RPMI8226 (cell line): Measurements from ENCODE around the gene GATA2.

Source experiments
- DNase-seq: peaks from one replicate; pipeline ENCODE4 v3.0.0-alpha.2; 2015

GATA2 gene

GRCh38 chr3:128492671-128493569 lies at the start of gene GATA2:
GATA2 (minus strand) TSS chr3:128493201; CDS start chr3:128487031, 6,170 bp downstream.
- no peak for DNase-seq

- DNase-seq = no peak
These were observed 48.2 kb upstream of the GATA2 start for GRCh38 chr3:128541246-128541645.

DNA sequence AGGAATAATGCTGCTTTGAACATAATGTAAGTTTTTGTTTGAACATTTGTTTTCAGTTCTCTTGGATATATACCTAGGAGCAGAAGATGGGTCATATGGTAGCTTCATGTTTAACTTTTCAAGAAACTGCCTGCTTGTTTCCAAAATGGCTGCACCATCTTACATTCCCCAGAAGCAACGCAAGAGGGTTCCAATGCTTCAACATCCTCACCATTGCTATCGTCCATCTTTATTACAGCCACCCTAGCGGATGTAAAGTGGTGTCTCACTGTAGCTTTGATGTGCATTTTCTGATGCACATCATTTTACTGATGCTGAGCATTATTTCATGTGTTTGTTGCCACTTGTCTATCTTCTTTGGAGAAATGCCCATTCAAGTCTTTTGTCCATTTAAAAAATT lies 46.4 kb upstream of the GATA2 start:
- DNase-seq = no peak

DNA sequence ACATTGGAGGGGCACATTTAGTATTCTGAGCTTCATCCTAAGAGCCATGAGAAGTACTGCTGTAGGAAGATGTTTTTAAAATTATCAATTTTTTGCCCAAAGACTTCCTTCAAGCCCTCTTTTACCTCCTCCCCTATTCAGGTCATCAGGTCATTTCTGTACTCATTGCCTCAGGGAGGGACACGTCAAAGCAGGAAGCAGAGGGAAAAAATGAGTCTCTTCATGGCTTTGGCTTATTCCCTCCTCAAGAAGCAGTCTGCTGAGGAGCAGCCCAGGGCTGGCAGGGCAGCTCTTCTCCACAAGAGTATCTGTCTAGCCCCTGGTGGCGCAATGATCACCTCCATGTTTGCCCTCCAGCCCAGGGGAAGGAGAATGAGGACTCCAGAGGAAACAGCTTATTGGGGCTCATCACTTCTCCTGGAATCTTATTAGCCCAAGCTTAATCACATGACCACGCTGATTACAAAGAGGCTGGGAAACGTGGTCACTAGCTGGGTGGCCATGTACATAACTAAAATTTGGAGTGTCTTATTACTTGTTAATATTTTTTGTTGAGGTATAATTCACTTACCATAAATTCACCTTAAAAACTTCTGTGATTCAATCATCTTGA lies 44.2 kb upstream of the GATA2 start:
- no peak for DNase-seq

DNA sequence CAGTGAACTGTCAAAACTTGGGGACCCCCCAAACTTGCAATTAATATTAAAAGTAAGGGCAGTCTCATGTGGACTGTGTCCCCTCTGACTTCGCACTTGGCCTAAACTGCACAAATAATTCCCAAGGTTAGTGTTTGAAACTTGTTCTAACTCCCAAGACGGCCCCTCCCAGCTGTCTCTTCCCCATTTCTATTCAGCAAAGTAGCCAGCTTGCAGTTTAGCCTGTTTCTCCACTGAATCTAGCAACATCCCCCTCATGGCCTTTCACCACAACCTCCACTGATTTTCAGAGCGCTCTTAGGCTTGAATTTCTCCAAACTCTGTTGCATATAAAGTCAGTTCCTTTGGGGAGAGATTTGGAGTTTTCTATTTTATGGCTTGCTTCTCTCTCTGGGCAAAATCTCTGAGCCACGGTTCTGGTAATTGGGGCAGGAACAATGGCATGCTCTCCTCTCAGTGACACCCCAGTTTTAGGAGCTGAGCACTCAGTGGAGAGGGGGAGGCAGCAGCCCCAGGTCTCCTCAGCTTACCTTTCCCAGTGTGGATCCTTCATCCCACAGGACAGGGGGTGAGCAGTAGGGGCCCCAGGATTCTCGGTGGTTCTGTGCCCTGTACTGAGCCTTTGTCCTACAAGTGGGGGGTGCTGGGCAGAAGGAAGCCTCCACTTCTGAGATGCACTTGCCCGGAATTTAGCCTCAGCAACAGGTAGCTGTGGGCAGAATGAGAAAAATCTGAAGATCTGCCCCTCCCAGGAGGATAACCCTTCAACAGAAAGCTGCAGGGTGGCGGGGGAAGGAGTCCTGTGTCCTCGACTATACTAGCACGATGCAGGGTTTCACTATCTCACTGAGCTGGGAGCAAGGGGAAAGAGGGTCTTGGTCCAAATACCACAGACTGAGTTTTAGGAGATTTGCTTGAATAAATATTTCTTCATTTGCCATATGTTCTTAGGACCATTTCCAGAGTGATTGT lies 39.3 kb upstream of the GATA2 start:
- no peak for DNase-seq

DNA sequence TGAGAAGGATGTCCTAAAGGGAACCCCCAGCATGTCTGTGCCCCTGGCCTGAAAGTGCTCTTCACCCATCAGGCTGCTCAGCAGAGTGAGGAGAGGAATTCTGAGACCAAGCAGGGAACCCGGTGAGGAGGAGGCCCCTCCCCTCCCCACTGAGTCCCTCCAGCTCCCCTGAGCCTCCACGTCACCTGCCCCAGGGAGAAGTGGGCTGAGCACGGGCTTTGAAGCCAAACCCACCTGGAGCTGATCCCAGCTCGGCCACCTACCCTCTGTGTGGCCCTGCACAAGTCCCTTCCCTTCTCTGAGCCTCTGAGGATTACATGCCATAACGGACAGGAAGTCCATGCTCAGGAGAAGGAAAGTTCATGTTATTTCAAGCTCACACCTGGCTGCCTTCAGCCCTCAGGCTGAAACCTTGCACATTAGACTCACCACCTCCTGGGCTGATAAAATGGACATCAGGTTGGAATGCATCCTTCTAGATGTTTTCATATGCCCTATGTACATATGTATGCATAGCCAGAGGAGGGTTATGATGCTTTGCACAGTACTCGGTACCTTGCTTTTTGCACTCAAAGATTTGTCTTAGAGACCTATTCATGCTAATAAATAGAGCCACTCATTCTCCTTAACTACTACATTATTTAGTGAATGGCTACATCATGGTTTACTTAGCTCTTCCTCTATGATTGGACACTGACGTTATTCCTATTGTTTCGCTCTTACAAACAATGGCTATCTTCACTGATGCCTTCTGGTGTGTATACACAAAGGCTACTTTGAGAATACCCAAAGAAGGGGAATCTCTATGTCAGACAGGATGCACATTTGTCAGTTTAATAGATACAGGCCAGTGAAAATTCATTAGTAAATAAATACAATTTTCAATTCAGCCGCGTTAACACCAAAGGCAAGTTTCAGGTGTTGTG lies 31.6 kb upstream of the GATA2 start:
- no peak for DNase-seq

- DNase-seq = no peak
These were observed 30.6 kb upstream of the GATA2 start for GRCh38 chr3:128523591-128523990.

GRCh38 chr3:128521715-128522114 lies 28.7 kb upstream of the GATA2 start:
- no peak for DNase-seq

DNA sequence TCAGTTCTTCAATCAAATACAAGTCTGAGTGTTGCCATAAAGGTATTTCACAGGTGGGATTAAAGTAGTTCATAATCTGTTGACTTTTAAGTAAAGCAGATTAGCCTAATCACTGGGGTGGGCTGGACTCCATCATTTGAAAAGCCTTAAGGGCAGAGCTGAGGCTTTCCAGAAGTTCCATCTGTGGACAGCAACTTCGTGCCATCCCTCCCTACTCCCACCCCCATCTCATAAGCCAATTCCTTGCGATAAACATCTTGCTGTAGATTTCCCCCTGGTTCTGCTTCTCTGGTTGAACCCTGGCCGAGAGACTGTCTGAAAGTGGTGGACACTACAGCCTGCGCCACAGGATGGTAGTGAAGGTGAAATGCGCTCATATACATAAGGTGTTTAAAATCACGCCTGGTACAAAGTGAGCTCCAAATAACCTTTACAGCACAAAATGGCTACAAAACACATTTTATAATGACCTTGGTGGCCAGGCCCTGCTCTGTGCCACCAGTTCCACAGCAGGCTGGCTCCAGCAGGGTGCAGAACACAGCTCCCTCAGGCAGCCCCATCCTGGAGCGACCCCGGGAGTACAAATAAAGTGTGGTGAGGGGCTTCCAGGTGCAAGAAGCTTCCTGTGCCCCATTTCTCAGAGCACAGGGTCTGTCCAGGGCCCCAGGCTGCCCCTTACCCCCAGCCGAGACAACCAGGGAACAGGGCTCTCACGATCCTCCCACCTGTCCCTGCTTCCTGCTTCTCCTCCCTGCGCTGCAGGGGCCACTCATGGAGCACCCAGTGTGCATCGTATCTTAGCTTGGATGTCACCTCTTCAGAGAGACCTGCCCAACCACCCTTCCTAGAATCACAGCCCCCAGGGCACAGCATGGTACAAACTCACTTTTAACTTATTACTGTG lies 25.8 kb upstream of the GATA2 start:
- DNase-seq = no peak

DNA sequence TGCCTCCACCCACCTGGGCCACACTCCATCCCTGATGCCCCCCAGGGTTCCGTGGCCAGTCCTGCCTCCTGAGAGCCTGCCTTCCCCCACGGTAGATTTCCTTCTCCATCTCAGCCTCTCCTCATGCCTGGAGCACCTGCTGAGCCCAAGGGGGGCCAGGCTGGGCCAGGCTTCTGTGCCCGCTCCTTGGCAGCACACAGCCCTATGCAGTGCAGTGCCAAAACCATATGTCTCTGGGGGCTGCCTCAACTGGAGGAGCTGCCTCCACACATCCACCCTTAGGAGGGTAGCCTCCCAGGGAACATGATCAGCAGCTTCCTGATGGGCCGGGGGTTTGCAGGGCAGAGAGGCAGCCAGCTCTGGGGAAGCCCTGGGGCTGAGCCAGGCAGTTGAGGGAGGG lies 24.6 kb upstream of the GATA2 start:
- no peak for DNase-seq

DNA sequence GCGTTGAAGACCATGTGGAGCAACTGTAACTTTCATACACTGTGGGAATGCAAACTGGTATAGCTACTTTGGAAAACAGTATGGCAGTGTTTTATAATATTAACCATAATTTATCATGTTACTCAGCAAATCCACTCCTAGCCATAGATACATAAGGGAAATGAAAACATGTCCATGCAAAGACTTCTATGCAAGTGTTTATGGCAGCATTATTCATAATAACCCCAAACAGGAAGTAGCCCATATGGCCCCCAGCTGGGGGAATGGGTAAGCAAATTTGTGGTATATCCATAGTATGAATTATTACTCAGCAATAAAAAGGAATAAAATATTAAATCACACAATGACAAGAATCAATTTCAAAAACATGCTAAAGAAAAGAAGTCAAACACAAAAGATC lies 23.0 kb upstream of the GATA2 start:
- DNase-seq = no peak

- no peak for DNase-seq
These were observed 15.9 kb upstream of the GATA2 start for GRCh38 chr3:128508852-128509251.

DNA sequence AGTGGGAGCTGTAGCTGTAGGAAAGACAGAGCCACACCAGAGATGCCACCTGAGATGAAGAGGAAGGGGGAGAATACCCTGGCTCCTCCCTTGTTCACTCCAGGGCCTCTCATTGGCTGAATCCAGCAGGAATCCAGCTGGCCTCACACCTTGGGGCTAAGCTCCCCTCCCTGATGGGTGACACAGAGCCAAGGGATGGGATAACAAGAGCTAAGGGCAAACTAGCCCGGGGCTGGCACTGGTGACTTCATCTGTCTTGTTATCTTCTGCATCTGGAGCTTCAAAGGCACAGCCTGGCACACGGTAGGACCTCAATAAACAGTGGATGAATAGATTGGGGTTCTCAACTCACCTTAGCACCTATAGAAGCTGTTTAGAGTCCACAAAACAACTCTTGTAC lies 13.8 kb upstream of the GATA2 start:
- no peak for DNase-seq

- DNase-seq = no peak
These were observed 12.8 kb upstream of the GATA2 start for GRCh38 chr3:128505771-128506170.

- no peak for DNase-seq
These were observed 12.1 kb upstream of the GATA2 start for GRCh38 chr3:128504963-128505730.

GRCh38 chr3:128504533-128504915 lies 11.5 kb upstream of the GATA2 start:
- no peak for DNase-seq

DNA sequence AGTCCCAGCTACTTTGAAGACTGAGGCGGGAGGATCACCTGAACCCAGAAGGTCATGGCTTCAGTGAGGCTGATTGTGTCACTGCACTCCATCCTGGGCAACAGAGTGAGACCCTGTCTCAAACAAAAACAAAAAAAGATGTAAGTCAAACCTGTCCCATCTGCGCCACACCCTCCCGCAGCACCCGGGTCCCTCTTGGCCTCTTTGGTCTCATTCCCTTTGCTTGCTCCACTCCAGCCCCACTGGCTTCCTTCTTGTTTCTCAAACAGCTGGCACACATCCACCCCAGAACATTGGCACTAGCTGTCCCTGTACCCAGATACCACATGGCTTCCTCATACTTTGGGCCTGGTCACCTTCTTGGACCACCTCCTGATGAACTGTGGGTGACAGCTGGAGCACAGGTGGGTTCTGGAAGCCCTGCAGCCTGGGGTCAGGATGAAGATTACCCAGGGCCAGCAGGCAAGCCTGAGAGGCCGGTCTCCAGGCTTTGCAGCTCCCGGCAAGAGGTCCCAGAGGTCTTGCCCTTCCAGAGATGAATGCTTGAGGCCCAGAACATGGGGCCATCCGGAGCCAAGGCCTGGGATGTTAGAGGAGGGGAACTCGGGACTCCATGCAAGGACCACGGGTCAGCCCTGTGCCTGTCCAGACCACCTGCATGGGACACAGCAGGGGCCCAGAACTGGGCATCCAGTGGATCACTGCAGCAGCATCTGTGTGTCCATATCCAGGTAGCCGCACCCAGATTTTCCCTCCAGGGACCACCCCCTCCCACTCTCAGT lies 10.9 kb upstream of the GATA2 start:
- no peak for DNase-seq

DNA sequence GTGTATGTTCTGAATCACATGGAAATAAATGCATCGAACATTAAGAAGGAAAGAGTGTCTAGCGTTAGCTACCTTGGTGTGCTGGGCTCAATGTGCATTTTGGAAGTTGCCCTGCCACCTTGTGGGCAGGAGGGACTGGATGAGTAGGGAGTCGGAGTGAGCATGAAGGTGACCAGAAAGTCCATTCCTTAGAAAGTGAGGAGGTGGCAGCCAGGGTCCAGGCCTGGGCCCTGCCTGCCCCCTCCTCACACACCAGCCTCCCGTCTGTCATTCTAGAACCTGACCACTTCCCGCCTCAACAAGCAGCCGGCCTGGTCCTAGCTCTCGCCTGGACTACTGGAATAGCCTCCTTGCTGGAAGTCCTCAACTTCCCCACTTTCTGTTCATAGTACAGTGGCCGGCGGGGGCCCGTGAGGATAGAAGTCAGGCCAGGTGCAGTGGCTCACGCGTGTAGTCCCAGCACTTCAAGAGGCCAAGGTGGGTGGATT lies 10.2 kb upstream of the GATA2 start:
- DNase-seq = peak; percentile 59

GRCh38 chr3:128502712-128503111 lies 9.7 kb upstream of the GATA2 start:
- DNase-seq = no peak
